Endodermal cell (in vitro differentiated cells): ENCODE measurements around the gene IMMP2L. TPM values are rescaled to one million over a fixed set of nuclear protein-coding genes. Genes with fewer than 3 reads are reported as not detected.

ENCODE experiments used
- DNase-seq: peaks from one replicate; pipeline ENCODE4 v3.0.0-alpha.2; 2017
- H3K27ac ChIP-seq: 2 replicates; pipeline ENCODE4 v1.5.1; 2013; ENCODE audit warnings: mild to moderate bottlenecking, low read depth, low read length, moderate library complexity
- H3K27me3 ChIP-seq: 2 replicates; pipeline ENCODE4 v1.6.1; 2013; ENCODE audit warnings: mild to moderate bottlenecking, low read length, moderate library complexity; ENCODE audit not compliant: insufficient read depth, control insufficient read depth, poor library complexity, severe bottlenecking
- H3K36me3 ChIP-seq: 2 replicates; pipeline ENCODE4 v1.7.0; 2013; ENCODE audit warnings: mild to moderate bottlenecking, low read length, moderate library complexity; ENCODE audit not compliant: control insufficient read depth, insufficient read depth
- H3K4me1 ChIP-seq: one replicate; pipeline ENCODE4 v1.7.0; 2013; ENCODE audit warnings: low read length; ENCODE audit not compliant: control insufficient read depth, insufficient read depth
- H3K4me3 ChIP-seq: 2 replicates; pipeline ENCODE4 v1.5.1; 2013; ENCODE audit warnings: mild to moderate bottlenecking, low read length, moderate library complexity
- H3K9ac ChIP-seq: 2 replicates; pipeline ENCODE4 v1.6.1; 2013; ENCODE audit warnings: mild to moderate bottlenecking, low read length, moderate library complexity; ENCODE audit not compliant: poor library complexity, severe bottlenecking; ENCODE audit errors: extremely low read depth
- H3K9me3 ChIP-seq: 2 replicates; pipeline ENCODE4 v1.6.1; 2013; ENCODE audit warnings: mild to moderate bottlenecking, low read length, moderate library complexity; ENCODE audit not compliant: control insufficient read depth
- H3K27ac Mint-ChIP-seq: 2 replicates; pipeline ENCODE4 v1.8.0; 2020; ENCODE audit warnings: mixed read lengths
- H3K27me3 Mint-ChIP-seq: 2 replicates; pipeline ENCODE4 v1.8.0; 2021; ENCODE audit warnings: mild to moderate bottlenecking, mixed read lengths; ENCODE audit not compliant: insufficient read depth
- H3K36me3 Mint-ChIP-seq: 2 replicates; pipeline ENCODE4 v1.8.0; 2020; ENCODE audit warnings: low read depth, mixed read lengths
- H3K4me1 Mint-ChIP-seq: 2 replicates; pipeline ENCODE4 v1.8.0; 2020; ENCODE audit warnings: mixed read lengths
- H3K4me3 Mint-ChIP-seq: 2 replicates; pipeline ENCODE4 v1.8.0; 2020; ENCODE audit warnings: mild to moderate bottlenecking, moderate library complexity, mixed read lengths
- H3K9me3 Mint-ChIP-seq: 2 replicates; pipeline ENCODE4 v1.8.0; 2020; ENCODE audit warnings: mild to moderate bottlenecking, mixed read lengths
- CTCF ChIP-seq: fragments of 200-600 bp; sonication (generic); conservative IDR thresholded peaks from 2 replicates; pipeline ENCODE4 v1.5.0; 2021; ENCODE audit warnings: antibody characterized with exemption, mild to moderate bottlenecking
- WGBS, 2 experiments: methylation state at CpG; one replicate each; pipeline versions ENCODE4 v1.1.5 to v1.1.7; 2013; ENCODE audit warnings: missing lambda C conversion rate in 2 of 2, mixed read lengths in 1 of 2; ENCODE audit not compliant: insufficient coverage in 1 of 2, insufficient read length in 1 of 2; 5-methylcytosine and 5-hydroxymethylcytosine counted together
- total RNA-seq, 2 donors: library from RNA; stranded (reverse); fragmentation: NEBNext Ultra II Directional in 1 of 2; extraction: Animal tissue kit (Norgen Biotek cat#: 25700) in 1 of 2; gene quantifications; 2 replicates in 1 of 2; 3 replicates in 1 of 2; pipeline ENCODE4 v1.2.1, GENCODE V29; 2021

Gene IMMP2L
- total RNA-seq, 2 donors from 2014 or later: 17.7 to 19.4 TPM

GRCh38 chr7:110881721-110882120, 680.6 kb downstream of the IMMP2L start:
- no peaks in the 10 kb centered on the region for H3K9me3 ChIP-seq
- Mint-ChIP-seq H3K4me3 (no peak overlapping the region), H3K27ac (no peak overlapping the region), H3K36me3 (no peaks in the 10 kb centered on the region), H3K4me1 (no peaks in the 10 kb centered on the region), H3K9me3 (no peaks in the 10 kb centered on the region), H3K27me3 (no peaks in the 10 kb centered on the region)
- no peak overlapping the region for H3K4me3 ChIP-seq
- no peaks in the 10 kb centered on the region for H3K36me3 ChIP-seq
- DNase-seq: no peak
- WGBS, 2 experiments: 91 to 100% methylated on average over 1 to 2 of the region's 2 CpGs
- H3K9ac ChIP-seq: no peak overlapping the region
- no peak for TF ChIP-seq CTCF
- H3K4me1 ChIP-seq: no peaks in the 10 kb centered on the region
- no peak overlapping the region for H3K27ac ChIP-seq
- H3K27me3 ChIP-seq: no peaks in the 10 kb centered on the region

GRCh38 chr7:110880971-110881370, 681.3 kb downstream of the IMMP2L start:
- no peaks in the 10 kb centered on the region for H3K9me3 ChIP-seq
- TF ChIP-seq CTCF: no peak
- no peaks in the 10 kb centered on the region for H3K36me3 Mint-ChIP-seq

GRCh38 chr7:110877016-110877415, 685.3 kb downstream of the IMMP2L start:
- WGBS, 2 experiments: 95 to 100% methylated on average over 1 of the region's 1 CpG
- Histone ChIP-seq H3K9ac (no peak overlapping the region), H3K4me1 (no peaks in the 10 kb centered on the region), H3K27me3 (no peaks in the 10 kb centered on the region), H3K4me3 (no peak overlapping the region), H3K9me3 (no peaks in the 10 kb centered on the region), H3K36me3 (no peaks in the 10 kb centered on the region), H3K27ac (no peak overlapping the region)
- TF ChIP-seq CTCF: no peak
- Mint-ChIP-seq H3K27me3 (no peaks in the 10 kb centered on the region), H3K27ac (no peak overlapping the region), H3K4me3 (no peak overlapping the region), H3K9me3 (no peaks in the 10 kb centered on the region), H3K4me1 (no peaks in the 10 kb centered on the region), H3K36me3 (no peaks in the 10 kb centered on the region)
- DNase-seq: no peak

More at GRCh38 chr7:110880971-110881370, 681.3 kb downstream of the IMMP2L start:
- Histone ChIP-seq H3K36me3 (no peaks in the 10 kb centered on the region), H3K27me3 (no peaks in the 10 kb centered on the region), H3K4me3 (no peak overlapping the region), H3K9ac (no peak overlapping the region), H3K4me1 (no peaks in the 10 kb centered on the region), H3K27ac (no peak overlapping the region)
- no peak overlapping the region for H3K27ac Mint-ChIP-seq
- no peak for DNase-seq
- H3K27me3 Mint-ChIP-seq: no peaks in the 10 kb centered on the region
- H3K9me3 Mint-ChIP-seq: no peaks in the 10 kb centered on the region
- no peak overlapping the region for H3K4me3 Mint-ChIP-seq
- no peaks in the 10 kb centered on the region for H3K4me1 Mint-ChIP-seq
